ENCODE results near the gene MRPS7.

The MRPS7 gene

GRCh38 chr17:75266316-75267152, 4.9 kb downstream of the MRPS7 start:
- H3K9me3 ChIP-seq (ENCODE audit: control insufficient read depth, insufficient read depth, low read length): no peaks in the 10 kb centered on the region
- no peaks in the 10 kb centered on the region for H3K27me3 ChIP-seq (ENCODE audit: control insufficient read depth, insufficient read depth, low read length)
- no peak overlapping the region for H3K9ac ChIP-seq (ENCODE audit: low read depth, low read length)
- H3K4me3 ChIP-seq (ENCODE audit: low read depth, low read length): no peak overlapping the region
- H3K4me1 ChIP-seq (ENCODE audit: control insufficient read depth, insufficient read depth, low read length): peaks cover 13% of the 10 kb centered on the region
- peaks cover 31% of the 10 kb centered on the region for H3K36me3 ChIP-seq (ENCODE audit: control insufficient read depth, insufficient read depth, low read length)

GRCh38 chr17:75267153-75267410, 5.4 kb downstream of the MRPS7 start:
- no peaks in the 10 kb centered on the region for H3K27me3 ChIP-seq (ENCODE audit: control insufficient read depth, insufficient read depth, low read length)
- peaks cover 13% of the 10 kb centered on the region for H3K4me1 ChIP-seq (ENCODE audit: control insufficient read depth, insufficient read depth, low read length)
- no peak overlapping the region for H3K4me3 ChIP-seq (ENCODE audit: low read depth, low read length)
- H3K36me3 ChIP-seq (ENCODE audit: control insufficient read depth, insufficient read depth, low read length): peaks cover 31% of the 10 kb centered on the region
- no peaks in the 10 kb centered on the region for H3K9me3 ChIP-seq (ENCODE audit: control insufficient read depth, insufficient read depth, low read length)
- no peak overlapping the region for H3K9ac ChIP-seq (ENCODE audit: low read depth, low read length)

DNA sequence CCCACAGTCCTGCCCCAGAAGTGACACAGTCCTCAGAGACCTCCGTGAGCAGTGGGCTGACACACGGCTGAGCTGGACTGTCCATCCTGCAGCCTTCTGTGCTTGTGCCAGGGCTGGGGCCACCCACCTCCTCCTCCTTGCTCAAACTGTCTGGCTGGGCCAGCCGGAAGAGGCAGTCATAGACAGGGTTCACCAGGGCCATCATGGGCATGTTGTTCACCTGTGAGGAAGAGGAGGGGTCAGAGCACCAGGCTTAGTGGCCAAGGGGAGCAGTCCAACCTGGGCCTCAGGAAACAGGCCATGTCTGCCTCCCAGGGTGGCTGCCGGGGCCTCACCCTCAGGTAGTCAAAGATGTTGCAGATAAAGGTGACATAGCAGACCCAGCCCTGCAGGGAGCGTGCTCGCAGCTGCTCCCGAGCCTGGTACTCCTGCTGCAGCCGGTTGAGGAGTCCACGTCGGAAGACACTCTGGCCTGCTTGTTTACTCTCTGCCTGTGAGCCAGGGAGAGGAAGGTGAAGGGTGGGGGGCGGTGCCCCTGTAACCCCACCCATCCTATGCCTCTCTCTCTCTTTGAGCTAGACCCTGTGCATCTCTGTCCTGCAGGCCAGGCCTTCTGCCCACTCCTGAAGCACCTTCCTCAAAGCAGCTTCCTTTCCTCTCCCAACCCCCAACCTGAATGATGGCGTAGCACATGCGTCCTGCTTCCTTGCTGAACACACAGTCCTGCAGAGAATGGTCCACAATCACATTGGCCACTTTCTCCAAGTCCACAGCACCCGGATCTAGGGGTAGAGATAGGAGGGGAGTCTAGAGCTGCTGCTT, 5.9 kb downstream of the MRPS7 start:
- Histone ChIP-seq H3K36me3 (ENCODE audit: control insufficient read depth, insufficient read depth, low read length) (peaks cover 31% of the 10 kb centered on the region), H3K9ac (ENCODE audit: low read depth, low read length) (no peak overlapping the region), H3K4me3 (ENCODE audit: low read depth, low read length) (no peak overlapping the region)

DNA sequence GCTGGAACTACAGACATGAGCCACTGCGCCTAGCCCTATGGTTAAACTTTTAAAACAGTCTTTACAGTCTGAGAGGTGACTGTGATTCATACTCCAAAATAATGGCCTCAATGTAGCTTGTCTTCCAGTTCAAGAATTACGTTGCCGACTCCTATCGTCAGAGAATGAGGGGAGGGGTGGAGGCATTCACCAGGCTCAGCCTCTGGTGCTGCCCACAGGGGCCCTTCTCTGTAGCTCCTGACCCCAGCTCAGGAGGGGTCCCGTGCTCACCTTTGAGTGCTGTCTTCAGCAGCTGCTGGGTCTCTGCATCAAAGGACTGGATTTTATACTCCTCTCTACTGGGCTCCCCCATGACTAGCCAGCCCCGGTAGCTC, 8.2 kb downstream of the MRPS7 start:
- Histone ChIP-seq H3K9ac (ENCODE audit: low read depth, low read length) (peak overlapping the region; percentile 63), H3K4me1 (ENCODE audit: control insufficient read depth, insufficient read depth, low read length) (peaks cover 8% of the 10 kb centered on the region)

More for the DNA sequence above, 5.9 kb downstream of the MRPS7 start:
- Histone ChIP-seq H3K9me3 (ENCODE audit: control insufficient read depth, insufficient read depth, low read length) (no peaks in the 10 kb centered on the region), H3K27me3 (ENCODE audit: control insufficient read depth, insufficient read depth, low read length) (no peaks in the 10 kb centered on the region), H3K4me1 (ENCODE audit: control insufficient read depth, insufficient read depth, low read length) (peaks cover 11% of the 10 kb centered on the region)

DNA sequence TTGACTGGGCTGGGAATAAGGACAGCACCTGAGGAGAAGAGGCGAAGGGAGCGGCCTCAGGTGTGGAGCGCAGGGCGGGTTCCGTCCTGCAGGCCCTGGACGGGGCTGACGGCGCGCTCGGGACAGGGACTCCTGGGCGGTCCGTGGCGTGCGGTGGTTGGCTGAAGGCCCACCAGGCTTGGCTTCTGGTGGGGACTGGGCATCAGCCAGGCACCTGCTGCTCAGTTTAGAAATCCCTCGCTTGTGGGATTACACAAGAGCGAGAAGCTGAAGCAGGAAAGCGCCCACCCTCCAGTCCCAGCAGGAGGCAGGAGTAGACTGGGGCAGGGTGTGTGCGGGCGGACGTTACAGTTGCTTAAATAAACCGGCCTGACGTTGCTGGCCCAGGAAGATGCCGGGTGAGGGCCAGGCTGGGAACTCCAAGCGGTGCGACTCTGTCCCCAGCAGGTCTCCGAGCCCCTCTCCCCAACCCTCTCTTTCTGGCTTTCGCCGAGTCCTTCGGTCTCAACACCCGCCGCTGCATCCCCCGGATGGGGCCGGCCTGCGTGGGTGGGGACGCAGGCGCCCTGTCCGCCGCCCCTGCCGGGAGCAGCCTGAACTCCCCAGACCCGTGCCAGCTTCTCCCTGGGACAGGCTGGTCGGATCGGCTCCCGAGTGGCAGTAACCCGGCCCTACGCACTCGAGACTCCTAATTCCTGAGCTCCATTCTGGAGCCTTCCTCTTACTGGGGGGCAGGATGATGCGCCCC, 8.7 kb downstream of the MRPS7 start:
- H3K36me3 ChIP-seq (ENCODE audit: control insufficient read depth, insufficient read depth, low read length): peaks cover 25% of the 10 kb centered on the region

More for the DNA sequence above, 8.2 kb downstream of the MRPS7 start:
- peak overlapping the region; percentile 90 for H3K4me3 ChIP-seq (ENCODE audit: low read depth, low read length)
- no peaks in the 10 kb centered on the region for H3K9me3 ChIP-seq (ENCODE audit: control insufficient read depth, insufficient read depth, low read length)
- H3K27me3 ChIP-seq (ENCODE audit: control insufficient read depth, insufficient read depth, low read length): no peaks in the 10 kb centered on the region
- peaks cover 26% of the 10 kb centered on the region for H3K36me3 ChIP-seq (ENCODE audit: control insufficient read depth, insufficient read depth, low read length)

GRCh38 chr17:75270966-75271232, 9.2 kb downstream of the MRPS7 start, which contains the start of gene MIF4GD:
MIF4GD (minus strand) TSS chr17:75271231; CDS start chr17:75270195, 1,036 bp downstream.
- Histone ChIP-seq H3K27me3 (ENCODE audit: control insufficient read depth, insufficient read depth, low read length) (no peaks in the 10 kb centered on the region), H3K9ac (ENCODE audit: low read depth, low read length) (peak within 1 kb of the TSS; percentile 66), H3K4me3 (ENCODE audit: low read depth, low read length) (peak within 1 kb of the TSS; percentile 90), H3K36me3 (ENCODE audit: control insufficient read depth, insufficient read depth, low read length) (peaks cover 20% of the 10 kb centered on the region), H3K4me1 (ENCODE audit: control insufficient read depth, insufficient read depth, low read length) (peaks cover 8% of the 10 kb centered on the region), H3K9me3 (ENCODE audit: control insufficient read depth, insufficient read depth, low read length) (no peaks in the 10 kb centered on the region)

More for the DNA sequence above, 8.7 kb downstream of the MRPS7 start:
- Histone ChIP-seq H3K9ac (ENCODE audit: low read depth, low read length) (peak overlapping the region; percentile 63), H3K27me3 (ENCODE audit: control insufficient read depth, insufficient read depth, low read length) (no peaks in the 10 kb centered on the region), H3K9me3 (ENCODE audit: control insufficient read depth, insufficient read depth, low read length) (no peaks in the 10 kb centered on the region), H3K4me1 (ENCODE audit: control insufficient read depth, insufficient read depth, low read length) (peaks cover 8% of the 10 kb centered on the region), H3K4me3 (ENCODE audit: low read depth, low read length) (peak overlapping the region; percentile 90)

- peak overlapping the region; percentile 66 for H3K9ac ChIP-seq (ENCODE audit: low read depth, low read length)
- peak overlapping the region; percentile 67 for H3K4me3 ChIP-seq (ENCODE audit: low read depth, low read length)
- H3K27me3 ChIP-seq (ENCODE audit: control insufficient read depth, insufficient read depth, low read length): no peaks in the 10 kb centered on the region
- peaks cover 8% of the 10 kb centered on the region for H3K4me1 ChIP-seq (ENCODE audit: control insufficient read depth, insufficient read depth, low read length)
- H3K9me3 ChIP-seq (ENCODE audit: control insufficient read depth, insufficient read depth, low read length): no peaks in the 10 kb centered on the region
- peaks cover 15% of the 10 kb centered on the region for H3K36me3 ChIP-seq (ENCODE audit: control insufficient read depth, insufficient read depth, low read length)
These were observed 9.7 kb downstream of the MRPS7 start for GRCh38 chr17:75271233-75271954.

GRCh38 chr17:75271955-75272847, 10.5 kb downstream of the MRPS7 start:
- H3K27me3 ChIP-seq (ENCODE audit: control insufficient read depth, insufficient read depth, low read length): no peaks in the 10 kb centered on the region
- H3K4me3 ChIP-seq (ENCODE audit: low read depth, low read length): peak overlapping the region; percentile 67
- peak overlapping the region; percentile 66 for H3K9ac ChIP-seq (ENCODE audit: low read depth, low read length)
- peaks cover 9% of the 10 kb centered on the region for H3K36me3 ChIP-seq (ENCODE audit: control insufficient read depth, insufficient read depth, low read length)
- peaks cover 8% of the 10 kb centered on the region for H3K4me1 ChIP-seq (ENCODE audit: control insufficient read depth, insufficient read depth, low read length)
- no peaks in the 10 kb centered on the region for H3K9me3 ChIP-seq (ENCODE audit: control insufficient read depth, insufficient read depth, low read length)

GRCh38 chr17:75272848-75273184, 11.1 kb downstream of the MRPS7 start:
- Histone ChIP-seq H3K9ac (ENCODE audit: low read depth, low read length) (no peak overlapping the region), H3K36me3 (ENCODE audit: control insufficient read depth, insufficient read depth, low read length) (peaks cover 12% of the 10 kb centered on the region), H3K4me1 (ENCODE audit: control insufficient read depth, insufficient read depth, low read length) (peaks cover 5% of the 10 kb centered on the region), H3K4me3 (ENCODE audit: low read depth, low read length) (no peak overlapping the region), H3K9me3 (ENCODE audit: control insufficient read depth, insufficient read depth, low read length) (no peaks in the 10 kb centered on the region), H3K27me3 (ENCODE audit: control insufficient read depth, insufficient read depth, low read length) (no peaks in the 10 kb centered on the region)

DNA sequence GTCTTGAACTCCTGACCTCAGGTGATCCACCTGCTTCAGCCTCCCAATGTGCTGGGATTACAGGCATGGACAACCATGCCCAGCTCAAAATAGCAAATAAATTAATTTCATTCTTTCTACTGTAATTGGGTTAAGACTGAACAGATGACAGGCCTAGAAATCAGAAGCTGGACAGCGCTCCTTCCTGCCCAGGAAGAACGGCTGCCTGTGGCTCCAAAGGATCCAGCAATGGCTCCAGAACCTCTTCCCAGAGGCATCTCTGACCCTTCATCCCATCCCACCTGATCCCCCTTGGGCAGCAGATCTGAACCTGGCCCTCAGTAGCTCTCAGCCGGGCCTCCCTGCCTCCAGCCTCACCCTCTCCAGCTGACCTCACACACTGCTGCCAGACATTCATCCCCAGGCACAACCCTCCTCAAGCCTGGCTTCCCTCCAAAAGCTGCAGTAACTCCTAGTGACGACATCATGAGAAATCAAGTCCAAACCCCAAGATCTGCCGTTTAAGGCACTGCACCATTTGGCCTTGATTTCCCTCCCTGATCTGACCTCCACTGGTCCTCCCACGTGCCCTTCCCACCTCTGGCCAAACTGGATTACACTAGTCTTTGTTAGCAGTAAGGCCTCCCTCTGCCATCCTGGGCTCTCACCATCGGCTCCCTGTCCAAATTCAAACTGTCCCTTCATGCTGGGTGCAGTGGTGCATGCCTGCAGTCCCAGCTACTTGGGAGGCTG, 12.5 kb downstream of the MRPS7 start:
- Histone ChIP-seq H3K4me3 (ENCODE audit: low read depth, low read length) (no peak overlapping the region), H3K36me3 (ENCODE audit: control insufficient read depth, insufficient read depth, low read length) (peaks cover 17% of the 10 kb centered on the region)

More for the DNA sequence above, 12.5 kb downstream of the MRPS7 start:
- H3K9ac ChIP-seq (ENCODE audit: low read depth, low read length): no peak overlapping the region
- H3K4me1 ChIP-seq (ENCODE audit: control insufficient read depth, insufficient read depth, low read length): peaks cover 2% of the 10 kb centered on the region
- H3K27me3 ChIP-seq (ENCODE audit: control insufficient read depth, insufficient read depth, low read length): no peaks in the 10 kb centered on the region
- no peaks in the 10 kb centered on the region for H3K9me3 ChIP-seq (ENCODE audit: control insufficient read depth, insufficient read depth, low read length)

Data from iPS-15b (cell line).